Hindlimb muscle (tissue), 1 donor: Measurements from ENCODE around the gene LCP2. TPM values are rescaled to one million over a fixed set of nuclear protein-coding genes. Genes with fewer than 3 reads are reported as not detected.

Experiments used
- DNase-seq: peaks from one replicate; pipeline ENCODE4 v3.0.0-alpha.2; 2013
- polyA plus RNA-seq: library from polyadenylated mRNA; unstranded; fragments of 120-200 nt; gene quantifications from one replicate; pipeline ENCODE4 v1.2.1, GENCODE V29; 2013; ENCODE audit not compliant: insufficient read length

LCP2 gene
- polyA plus RNA-seq: 7.4 TPM

DNA sequence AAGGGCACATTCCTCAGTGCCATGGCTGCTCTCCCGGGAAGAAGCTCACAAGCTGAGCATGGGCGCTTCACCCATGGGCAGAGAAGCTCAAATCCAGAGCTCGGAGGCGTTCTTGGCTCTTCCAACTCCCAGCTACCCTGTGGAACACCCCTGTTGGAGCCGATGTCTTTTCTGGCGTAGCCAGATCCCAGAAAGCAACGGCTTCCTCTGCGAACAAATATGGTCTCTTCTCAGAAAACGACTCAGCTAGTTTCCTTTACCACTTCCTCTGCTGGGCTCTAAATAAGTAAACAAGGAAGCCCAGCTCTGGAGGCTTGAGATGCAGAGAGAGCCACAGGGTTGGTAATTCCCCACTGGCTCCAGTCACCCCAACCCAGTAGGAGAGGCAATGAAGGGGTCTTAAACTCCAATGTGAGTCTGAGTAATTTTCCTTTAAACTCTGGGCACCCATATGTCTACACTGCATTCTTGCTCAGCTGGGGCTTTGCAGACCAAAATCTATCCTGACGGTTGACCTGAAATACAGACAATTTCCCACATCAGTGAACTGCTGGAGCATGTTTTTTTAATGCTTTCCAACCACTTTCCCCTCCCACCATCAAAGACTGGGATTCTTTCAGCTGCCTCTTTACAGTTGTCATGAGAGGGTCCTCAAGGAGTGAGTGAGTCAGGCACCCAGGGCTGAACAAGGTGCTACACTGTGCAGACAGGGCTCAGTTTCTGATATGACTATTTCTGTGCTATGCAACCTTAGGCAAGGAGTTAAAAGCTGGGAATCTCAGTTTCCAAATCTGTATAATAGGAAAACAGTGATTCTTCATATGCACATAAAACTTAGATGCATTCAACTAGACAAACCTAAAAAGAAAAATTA lies at the start of gene LCP2:
Gene LCP2 (minus strand): TSS at position 189 of the 874 bp plus-strand sequence. CDS start 166 bp downstream, at position 23.
- DNase-seq: no peak

- DNase-seq: no peak
These were observed 49.5 kb upstream of the LCP2 start for GRCh38 chr5:170347022-170347567.

DNA sequence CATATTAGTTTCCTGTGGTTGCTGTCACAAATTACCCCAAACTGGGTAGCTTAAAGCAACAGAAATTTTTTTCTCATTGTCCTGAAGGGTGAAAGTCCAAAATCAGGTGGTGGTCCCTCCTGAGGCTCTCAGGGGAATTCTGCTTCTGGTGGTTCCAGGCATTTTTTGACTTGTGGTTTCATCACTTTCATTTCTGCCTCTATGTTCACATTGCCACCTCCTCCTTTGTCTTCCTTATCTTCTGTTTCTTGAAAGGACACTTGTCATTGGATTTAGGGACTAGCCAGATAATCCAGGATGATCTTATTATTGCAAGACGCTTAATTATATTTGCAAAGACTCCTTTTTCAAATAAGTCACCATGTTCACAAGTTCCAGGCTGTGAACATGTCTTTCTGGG lies 48.4 kb upstream of the LCP2 start:
- no peak for DNase-seq

- DNase-seq: no peak
These were observed 45.6 kb upstream of the LCP2 start for GRCh38 chr5:170343177-170343576.

DNA sequence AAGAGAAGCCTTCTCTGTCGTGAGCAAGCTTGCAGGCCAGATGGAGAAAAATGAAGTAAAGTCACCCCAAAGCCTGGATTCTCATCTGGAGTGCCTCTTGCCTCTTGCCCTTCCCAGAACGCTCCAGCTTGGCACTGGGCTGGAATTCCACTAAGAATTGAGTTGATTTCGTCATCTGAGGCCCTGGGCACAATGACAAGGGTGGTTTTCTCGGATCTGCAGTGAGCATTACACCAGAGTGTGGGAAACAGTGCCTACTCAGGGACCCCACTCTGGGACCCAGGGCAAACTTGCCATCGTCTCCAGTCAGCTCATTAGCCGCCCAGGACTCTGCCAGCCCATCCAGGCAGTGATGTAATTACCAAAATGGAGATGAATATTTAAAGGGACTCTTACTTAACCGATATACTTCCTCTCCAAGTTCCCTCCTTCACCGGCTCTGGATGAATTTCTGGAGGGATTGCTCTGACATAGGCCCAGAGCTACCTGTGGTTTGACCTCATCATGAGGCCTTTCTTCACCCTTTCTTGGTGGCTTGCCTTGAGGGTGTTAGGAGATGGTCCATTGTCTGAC lies 44.7 kb upstream of the LCP2 start:
- DNase-seq: no peak

GRCh38 chr5:170341545-170341944 lies 44.0 kb upstream of the LCP2 start:
- no peak for DNase-seq

- no peak for DNase-seq
These were observed 42.2 kb upstream of the LCP2 start for GRCh38 chr5:170339780-170340167.

DNA sequence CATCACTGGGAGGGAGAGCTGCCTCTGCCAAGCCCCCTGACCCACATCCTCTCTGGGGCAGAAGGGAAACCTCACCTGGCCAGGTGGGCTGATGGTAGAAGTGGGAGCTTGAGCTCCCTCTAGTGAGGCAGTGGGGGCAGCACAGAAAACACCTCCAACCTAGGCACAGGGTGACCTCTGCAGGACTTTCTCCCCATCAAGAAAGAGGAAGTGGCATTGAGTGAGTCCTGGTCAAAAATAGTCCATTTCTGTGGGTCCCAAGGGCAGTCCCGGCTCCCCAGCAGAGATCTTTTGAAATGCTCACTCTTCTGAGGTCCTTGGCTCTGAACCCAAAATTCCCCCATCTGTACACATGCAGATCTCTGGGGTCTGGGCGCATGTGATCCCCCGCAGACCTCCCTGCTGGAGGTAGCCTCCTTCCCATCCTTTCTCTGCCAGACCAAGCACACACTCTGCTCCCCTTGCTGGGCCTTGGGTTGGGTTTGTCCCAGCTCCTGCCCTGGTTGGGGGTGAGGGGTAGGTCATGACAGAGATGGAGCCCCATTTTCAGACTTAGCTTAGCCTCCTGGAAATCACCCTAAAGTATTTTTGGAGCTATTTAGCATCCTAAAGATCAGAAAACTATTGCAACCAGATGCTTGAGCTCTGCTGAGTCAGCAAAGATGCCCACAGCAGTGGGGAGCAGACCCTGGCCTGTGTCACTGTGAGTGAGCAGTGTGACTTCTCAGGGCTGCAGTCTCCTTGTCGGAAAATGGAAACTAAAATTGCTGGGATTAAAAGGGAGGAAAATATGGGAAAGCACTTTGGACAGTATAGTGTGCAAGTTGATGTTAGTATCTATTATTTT lies 41.6 kb upstream of the LCP2 start:
- DNase-seq: no peak

DNA sequence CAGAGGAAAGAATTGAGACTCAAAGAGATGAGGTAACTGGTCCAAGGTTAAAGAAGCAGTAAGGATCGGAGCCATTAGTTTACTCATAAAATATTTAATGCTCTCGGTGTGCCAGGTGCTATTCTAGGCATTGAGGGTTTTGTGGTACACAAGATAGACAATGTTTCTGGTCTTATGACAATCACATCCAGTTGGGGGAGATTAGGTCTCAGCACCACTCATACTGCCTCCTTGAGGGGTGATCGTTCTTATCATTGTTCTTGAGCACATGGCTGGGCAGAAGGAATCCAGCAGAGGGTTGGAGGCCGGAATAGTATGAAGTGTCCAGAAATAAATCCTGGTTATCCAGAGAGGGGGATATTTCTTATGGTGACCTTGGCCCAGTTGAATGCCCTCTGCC lies 40.7 kb upstream of the LCP2 start:
- no peak for DNase-seq

GRCh38 chr5:170337045-170337733 lies 39.6 kb upstream of the LCP2 start:
- DNase-seq: no peak

DNA sequence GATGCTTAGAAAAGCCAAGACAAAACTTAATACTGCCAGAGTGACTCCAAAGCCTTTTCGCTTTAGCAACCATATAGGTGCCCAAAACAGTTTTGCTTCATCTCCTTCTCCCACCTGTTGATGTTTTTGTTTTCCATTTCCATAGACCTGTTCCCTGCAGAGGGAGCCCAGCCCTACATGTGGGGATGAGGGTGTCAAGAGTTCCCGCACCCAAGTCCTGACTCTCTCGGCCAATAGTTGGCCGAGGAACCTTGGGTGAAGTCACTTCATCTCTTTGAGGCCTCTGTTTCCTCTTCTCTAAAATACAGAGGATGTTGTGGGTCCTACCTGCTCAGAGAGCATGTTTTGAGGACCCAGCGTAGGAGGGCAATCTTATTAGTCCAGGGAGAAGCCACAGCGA lies 38.5 kb upstream of the LCP2 start:
- DNase-seq: no peak

- no peak for DNase-seq
These were observed 37.0 kb upstream of the LCP2 start for GRCh38 chr5:170334626-170335025.

- DNase-seq: no peak
These were observed 35.8 kb upstream of the LCP2 start for GRCh38 chr5:170333161-170333910.

DNA sequence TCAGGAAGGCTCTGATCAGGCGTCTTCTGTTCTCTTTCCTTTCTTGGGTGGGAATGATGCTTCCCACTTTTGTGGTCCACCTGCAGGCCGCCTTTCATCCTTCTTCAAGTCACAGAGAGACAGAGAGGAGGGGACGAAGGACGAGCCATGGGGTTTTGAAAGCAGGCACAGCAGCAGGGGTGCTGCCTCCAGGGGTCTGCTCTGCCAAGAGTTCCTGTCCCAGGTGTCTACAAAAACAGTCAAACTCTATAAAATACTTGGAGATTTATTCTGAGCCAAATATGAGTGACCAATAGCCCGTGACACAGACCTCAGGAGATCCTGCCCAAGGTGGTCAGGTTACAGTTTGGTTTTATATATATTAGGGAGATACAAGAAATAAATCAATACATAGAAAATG lies 34.5 kb upstream of the LCP2 start:
- DNase-seq: no peak

DNA sequence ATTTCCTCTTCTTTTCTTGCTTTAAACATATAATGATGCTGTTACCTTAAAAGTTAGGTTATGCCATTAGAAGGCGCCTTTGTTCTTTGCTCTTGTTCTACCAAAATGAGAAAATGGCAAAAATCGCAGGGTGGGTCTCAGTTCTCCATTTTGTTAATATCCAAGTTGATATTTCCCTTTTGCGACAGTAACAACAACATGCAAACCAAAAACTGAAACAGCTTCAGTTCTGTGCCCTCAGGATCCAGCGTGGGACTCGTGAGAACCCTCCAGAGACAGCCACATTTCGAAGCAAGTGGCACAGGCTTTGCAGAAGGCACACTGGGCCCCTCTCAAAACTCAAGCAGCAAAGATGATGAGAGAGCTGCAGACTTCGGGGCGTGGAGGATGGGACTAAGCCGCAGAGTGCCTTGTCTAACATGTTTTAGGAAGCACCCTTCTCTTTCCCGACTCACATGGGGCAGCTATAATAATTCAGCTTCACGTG lies 33.0 kb upstream of the LCP2 start:
- DNase-seq: no peak

GRCh38 chr5:170329524-170329923 lies 31.9 kb upstream of the LCP2 start:
- no peak for DNase-seq

DNA sequence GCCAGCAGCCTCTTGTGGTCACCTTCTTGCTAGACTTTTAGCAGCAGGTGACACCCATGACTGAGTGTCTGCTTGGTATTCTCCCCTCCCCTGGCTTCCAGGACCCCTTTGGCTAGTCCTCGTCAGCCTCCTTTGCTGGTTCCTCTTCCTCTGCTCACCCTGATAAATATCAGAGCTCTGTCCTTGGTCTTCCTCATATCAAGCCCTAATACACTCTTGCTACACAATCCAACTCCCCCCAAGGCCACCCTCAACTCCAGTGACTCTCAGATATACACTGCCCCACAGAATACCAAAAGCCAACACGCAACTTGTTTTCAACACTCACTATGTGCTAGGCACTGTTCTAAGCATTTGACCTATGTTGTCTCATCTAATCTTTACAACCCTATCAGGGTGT lies 30.3 kb upstream of the LCP2 start:
- DNase-seq: no peak

- no peak for DNase-seq
These were observed 29.6 kb upstream of the LCP2 start for GRCh38 chr5:170327168-170327567.

GRCh38 chr5:170319301-170319700 lies 21.7 kb upstream of the LCP2 start:
- no peak for DNase-seq

DNA sequence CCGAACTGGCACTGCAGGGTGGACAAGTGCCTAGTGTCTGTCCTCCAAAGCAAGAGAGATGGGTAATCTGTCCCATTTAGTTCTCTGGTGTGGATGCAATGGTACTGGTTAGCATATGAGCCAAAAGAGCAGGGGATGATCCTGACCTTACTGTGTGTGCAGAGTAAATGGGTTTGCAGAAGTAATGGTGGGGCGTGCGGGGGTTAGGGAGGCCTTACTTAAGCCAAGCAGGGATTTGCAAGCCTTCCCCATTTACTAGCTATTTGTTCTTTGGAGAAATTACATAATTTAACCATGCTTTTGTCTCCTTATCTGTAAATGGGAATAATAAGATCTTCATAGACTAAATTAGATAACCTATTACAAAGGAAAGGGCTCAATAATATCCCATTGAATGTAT lies 19.9 kb upstream of the LCP2 start:
- no peak for DNase-seq

GRCh38 chr5:170316937-170317336 lies 19.4 kb upstream of the LCP2 start:
- no peak for DNase-seq
